Measurements from ENCODE around the gene AUP1.

AUP1 gene

GRCh38 chr2:74513605-74514367 lies 15.7 kb downstream of the AUP1 start:
- no peaks in the 10 kb centered on the region for H3K36me3 ChIP-seq (ENCODE audit: control insufficient read depth, insufficient read depth, low read length)
- H3K4me1 ChIP-seq (ENCODE audit: control insufficient read depth, insufficient read depth, low read length), result peaks cover 15% of the 10 kb centered on the region
- H3K9me3 ChIP-seq (ENCODE audit: control insufficient read depth, low read length), result no peaks in the 10 kb centered on the region
- WGBS, 2 experiments, result 2 to 3% methylated on average over 52 of the region's 52 CpGs
- peaks cover 100% of the 10 kb centered on the region for H3K27me3 ChIP-seq (ENCODE audit: control insufficient read depth, insufficient read depth, low read length, poor library complexity, severe bottlenecking)
- no peak overlapping the region for H3K4me3 ChIP-seq (ENCODE audit: insufficient read depth, low read depth, low read length)
- no peak overlapping the region for H3K27ac ChIP-seq (ENCODE audit: insufficient read depth, low read depth, low read length, poor library complexity, severe bottlenecking)

DNA sequence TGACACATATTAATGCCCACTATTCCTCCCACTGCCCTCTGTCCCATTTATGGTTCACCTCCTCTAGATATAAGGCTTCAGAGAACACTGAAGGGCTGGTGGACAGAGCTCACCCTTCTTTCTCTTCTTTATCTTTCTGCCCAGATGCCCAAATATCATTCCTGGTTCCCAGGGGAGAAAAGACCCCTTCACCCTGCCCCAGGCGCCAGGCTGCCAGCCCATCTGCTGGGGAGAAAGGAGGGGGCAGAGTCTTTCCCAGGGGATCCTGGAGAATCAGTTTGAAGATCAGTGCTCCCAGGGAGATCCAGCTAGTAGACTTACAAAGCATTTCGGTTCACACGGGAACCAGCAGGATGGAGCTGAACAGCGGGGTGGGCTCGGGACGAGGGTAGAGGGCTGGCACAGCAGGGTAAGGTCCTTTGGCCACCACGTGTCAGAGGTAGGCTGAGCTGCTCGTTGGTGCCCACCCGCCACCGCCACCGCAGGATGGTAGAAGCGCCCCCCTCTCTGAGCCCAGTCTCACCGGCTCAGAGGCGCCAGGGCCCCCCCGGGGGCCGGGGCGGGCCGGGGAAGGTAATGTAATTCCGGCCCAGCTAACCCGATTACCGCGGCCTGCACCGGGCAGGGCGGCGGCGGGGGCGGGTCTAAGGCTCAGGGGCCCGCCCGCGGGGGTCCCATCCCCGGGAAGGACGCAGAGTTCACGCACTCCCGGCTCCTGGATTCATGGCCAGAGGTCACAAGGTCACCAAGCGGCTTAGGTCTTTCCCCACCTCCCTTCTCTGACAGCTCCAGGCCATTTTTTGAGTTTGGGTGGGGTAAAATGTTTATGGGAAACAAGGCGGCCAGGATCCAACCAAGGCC lies 16.5 kb downstream of the AUP1 start:
- Histone ChIP-seq H3K36me3 (ENCODE audit: control insufficient read depth, insufficient read depth, low read length) (no peaks in the 10 kb centered on the region), H3K4me3 (ENCODE audit: insufficient read depth, low read depth, low read length) (no peak overlapping the region)
- 2% methylated on average over 36 of the region's 36 CpGs for WGBS, 2 experiments

DNA sequence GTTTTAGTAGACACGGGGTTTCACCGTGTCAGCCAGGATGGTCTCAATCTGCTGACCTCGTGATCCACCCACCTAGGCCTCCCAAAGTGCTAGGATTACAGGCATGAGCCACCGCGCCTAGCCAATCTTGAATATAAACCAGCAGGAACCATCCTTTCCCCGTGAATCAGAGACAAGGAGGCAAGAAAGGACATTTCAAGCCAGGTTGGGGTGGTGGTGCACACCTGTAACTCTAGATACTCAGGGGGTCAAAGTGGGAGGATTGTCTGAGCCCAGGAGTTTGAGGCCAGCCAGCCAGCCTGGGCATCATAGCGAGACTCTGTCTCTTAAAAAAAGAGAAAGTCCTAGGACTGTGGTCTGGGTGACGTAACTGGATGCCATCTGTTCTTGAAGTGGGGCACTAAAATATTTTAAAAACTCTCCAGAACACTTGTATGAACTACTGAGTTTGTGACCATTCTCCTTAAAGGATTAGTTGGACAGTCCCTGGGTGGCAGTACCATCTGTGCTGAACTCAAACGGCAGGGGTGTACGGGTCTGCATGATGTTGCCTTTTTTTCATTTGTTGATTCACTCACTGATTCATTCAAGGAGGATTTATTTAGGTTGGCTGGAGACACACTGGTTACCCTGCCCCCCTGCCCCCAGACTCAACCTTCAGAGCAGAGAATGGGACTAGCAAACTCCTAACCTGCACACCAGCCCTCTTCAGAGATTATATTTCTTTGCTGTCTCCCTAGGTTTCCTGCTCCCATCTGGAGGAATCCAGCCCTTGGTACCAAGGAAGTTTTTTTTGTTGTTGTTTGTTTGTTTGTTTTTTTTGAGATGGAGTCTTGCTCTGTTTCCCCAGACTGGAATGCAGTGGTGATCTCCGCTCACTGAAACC lies 18.2 kb downstream of the AUP1 start:
- Histone ChIP-seq H3K4me3 (ENCODE audit: insufficient read depth, low read depth, low read length) (no peak overlapping the region), H3K27me3 (ENCODE audit: control insufficient read depth, insufficient read depth, low read length, poor library complexity, severe bottlenecking) (peaks cover 88% of the 10 kb centered on the region), H3K9me3 (ENCODE audit: control insufficient read depth, low read length) (no peaks in the 10 kb centered on the region), H3K36me3 (ENCODE audit: control insufficient read depth, insufficient read depth, low read length) (no peaks in the 10 kb centered on the region), H3K27ac (ENCODE audit: insufficient read depth, low read depth, low read length, poor library complexity, severe bottlenecking) (no peak overlapping the region), H3K4me1 (ENCODE audit: control insufficient read depth, insufficient read depth, low read length) (peaks cover 24% of the 10 kb centered on the region)
- WGBS, 2 experiments, result 71 to 74% methylated on average over 11 of the region's 11 CpGs

More for the DNA sequence above, 16.5 kb downstream of the AUP1 start:
- peaks cover 19% of the 10 kb centered on the region for H3K4me1 ChIP-seq (ENCODE audit: control insufficient read depth, insufficient read depth, low read length)
- H3K27me3 ChIP-seq (ENCODE audit: control insufficient read depth, insufficient read depth, low read length, poor library complexity, severe bottlenecking), result peaks cover 100% of the 10 kb centered on the region
- H3K9me3 ChIP-seq (ENCODE audit: control insufficient read depth, low read length), result no peaks in the 10 kb centered on the region
- H3K27ac ChIP-seq (ENCODE audit: insufficient read depth, low read depth, low read length, poor library complexity, severe bottlenecking), result no peak overlapping the region

GRCh38 chr2:74510272-74510671 lies 19.2 kb downstream of the AUP1 start:
- H3K27me3 ChIP-seq (ENCODE audit: control insufficient read depth, insufficient read depth, low read length, poor library complexity, severe bottlenecking), result peaks cover 85% of the 10 kb centered on the region
- H3K27ac ChIP-seq (ENCODE audit: insufficient read depth, low read depth, low read length, poor library complexity, severe bottlenecking), result no peak overlapping the region
- peaks cover 5% of the 10 kb centered on the region for H3K36me3 ChIP-seq (ENCODE audit: control insufficient read depth, insufficient read depth, low read length)
- H3K9me3 ChIP-seq (ENCODE audit: control insufficient read depth, low read length), result no peaks in the 10 kb centered on the region
- H3K4me1 ChIP-seq (ENCODE audit: control insufficient read depth, insufficient read depth, low read length), result peaks cover 24% of the 10 kb centered on the region
- no peak overlapping the region for H3K4me3 ChIP-seq (ENCODE audit: insufficient read depth, low read depth, low read length)
- WGBS, 2 experiments, result 85 to 89% methylated on average over 4 of the region's 4 CpGs

DNA sequence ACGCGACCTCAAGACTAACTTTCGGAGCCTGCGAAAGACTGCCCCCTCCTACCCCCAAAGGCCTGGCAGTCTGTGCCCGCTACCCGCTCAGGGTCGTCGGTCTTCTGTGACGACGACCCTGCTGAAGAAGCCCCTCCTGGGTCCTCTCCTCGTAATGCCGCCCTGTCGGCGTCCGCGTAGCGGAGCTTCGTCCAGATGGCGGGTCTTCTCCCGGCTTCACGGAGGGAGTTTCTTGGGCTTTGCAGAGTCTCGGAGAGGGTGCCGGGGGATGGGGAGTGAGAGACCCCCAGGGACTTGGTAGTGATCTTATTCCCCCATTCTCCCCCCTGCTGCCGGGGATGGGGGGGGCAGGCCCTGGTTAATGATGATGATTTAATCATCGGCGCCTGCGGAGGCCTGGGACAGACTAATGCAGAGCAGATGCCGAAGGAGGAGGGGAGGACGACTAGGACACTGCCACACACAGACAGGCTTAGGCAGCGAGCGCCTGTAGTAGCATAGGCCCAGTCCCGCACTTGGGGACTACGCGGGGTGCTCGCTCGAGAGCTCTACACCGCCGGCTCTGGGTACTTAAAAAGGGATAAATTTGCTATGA lies 21.5 kb downstream of the AUP1 start:
- no peaks in the 10 kb centered on the region for H3K9me3 ChIP-seq (ENCODE audit: control insufficient read depth, low read length)
- no peak overlapping the region for H3K27ac ChIP-seq (ENCODE audit: insufficient read depth, low read depth, low read length, poor library complexity, severe bottlenecking)
- peaks cover 8% of the 10 kb centered on the region for H3K4me1 ChIP-seq (ENCODE audit: control insufficient read depth, insufficient read depth, low read length)
- peaks cover 85% of the 10 kb centered on the region for H3K27me3 ChIP-seq (ENCODE audit: control insufficient read depth, insufficient read depth, low read length, poor library complexity, severe bottlenecking)
- WGBS, 2 experiments, result 5% methylated on average over 36 to 38 of the region's 38 CpGs
- H3K4me3 ChIP-seq (ENCODE audit: insufficient read depth, low read depth, low read length), result peak overlapping the region; percentile 52
- H3K36me3 ChIP-seq (ENCODE audit: control insufficient read depth, insufficient read depth, low read length), result peaks cover 5% of the 10 kb centered on the region

DNA sequence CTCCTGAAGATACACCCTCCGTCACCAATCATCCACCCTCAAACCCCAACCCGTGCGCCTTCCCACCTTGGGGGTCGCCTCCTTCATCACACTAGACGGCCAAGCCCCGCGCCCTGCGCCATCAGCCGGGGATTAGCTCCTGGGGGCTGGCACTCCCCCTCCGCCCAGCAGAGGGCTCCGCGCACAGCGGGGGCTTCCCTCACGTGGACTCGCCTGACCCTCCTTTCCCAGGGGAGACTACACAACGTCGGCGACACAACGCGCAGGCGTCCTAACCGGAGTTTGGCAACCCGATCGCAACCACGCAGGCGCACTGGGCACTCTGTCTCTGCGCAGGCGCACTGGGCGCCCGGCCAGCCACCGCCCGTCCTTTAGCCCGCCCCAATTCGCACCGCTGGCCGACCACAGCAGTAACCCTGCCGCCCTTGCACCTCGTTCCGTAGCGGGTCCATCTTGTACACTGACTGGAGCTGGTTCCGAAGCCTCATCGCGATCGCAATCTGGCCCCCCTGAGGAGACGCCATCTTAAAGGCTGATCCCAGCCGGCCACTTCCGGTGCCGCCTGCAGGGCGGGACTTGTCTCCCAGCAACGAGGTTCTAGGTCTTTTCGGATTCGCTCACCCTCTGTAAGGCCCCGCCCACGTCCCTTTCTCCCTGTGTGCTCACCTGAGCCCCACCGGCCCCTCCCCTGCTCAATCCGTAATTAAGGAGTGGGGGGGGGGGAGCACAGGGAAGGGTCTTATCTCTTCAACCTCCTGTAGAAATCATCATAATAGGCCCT lies 22.2 kb downstream of the AUP1 start, which contains the start of gene PCGF1:
TSS of gene PCGF1 (minus strand) at position 551 of the 781 bp plus-strand sequence. CDS start at position 524, 27 bp downstream.
- Histone ChIP-seq H3K4me1 (ENCODE audit: control insufficient read depth, insufficient read depth, low read length) (peaks cover 15% of the 10 kb centered on the region), H3K4me3 (ENCODE audit: insufficient read depth, low read depth, low read length) (peak within 1 kb of the TSS; percentile 52), H3K27me3 (ENCODE audit: control insufficient read depth, insufficient read depth, low read length, poor library complexity, severe bottlenecking) (peaks cover 85% of the 10 kb centered on the region), H3K27ac (ENCODE audit: insufficient read depth, low read depth, low read length, poor library complexity, severe bottlenecking) (peak within 1 kb of the TSS; percentile 17), H3K9me3 (ENCODE audit: control insufficient read depth, low read length) (no peaks in the 10 kb centered on the region), H3K36me3 (ENCODE audit: control insufficient read depth, insufficient read depth, low read length) (peaks cover 5% of the 10 kb centered on the region)
- WGBS, 2 experiments, result 0% methylated on average over 54 to 56 of the region's 56 CpGs

- H3K4me3 ChIP-seq (ENCODE audit: insufficient read depth, low read depth, low read length), result no peak overlapping the region
- no peaks in the 10 kb centered on the region for H3K9me3 ChIP-seq (ENCODE audit: control insufficient read depth, low read length)
- 89 to 94% methylated on average over 14 of the region's 14 CpGs for whole genome bisulfite sequencing, 2 experiments
- H3K27ac ChIP-seq (ENCODE audit: insufficient read depth, low read depth, low read length, poor library complexity, severe bottlenecking), result no peak overlapping the region
- H3K27me3 ChIP-seq (ENCODE audit: control insufficient read depth, insufficient read depth, low read length, poor library complexity, severe bottlenecking), result peaks cover 85% of the 10 kb centered on the region
- H3K4me1 ChIP-seq (ENCODE audit: control insufficient read depth, insufficient read depth, low read length), result peaks cover 25% of the 10 kb centered on the region
- H3K36me3 ChIP-seq (ENCODE audit: control insufficient read depth, insufficient read depth, low read length), result peaks cover 5% of the 10 kb centered on the region
Observed at GRCh38 chr2:74505448-74506246, 23.9 kb downstream of the AUP1 start.

- H3K27me3 ChIP-seq (ENCODE audit: control insufficient read depth, insufficient read depth, low read length, poor library complexity, severe bottlenecking), result peaks cover 85% of the 10 kb centered on the region
Observed at GRCh38 chr2:74504591-74504990, 24.9 kb downstream of the AUP1 start.

More at GRCh38 chr2:74504591-74504990, 24.9 kb downstream of the AUP1 start:
- 93 to 95% methylated on average over 3 of the region's 3 CpGs for WGBS, 2 experiments
- peaks cover 30% of the 10 kb centered on the region for H3K4me1 ChIP-seq (ENCODE audit: control insufficient read depth, insufficient read depth, low read length)
- no peak overlapping the region for H3K4me3 ChIP-seq (ENCODE audit: insufficient read depth, low read depth, low read length)
- H3K27ac ChIP-seq (ENCODE audit: insufficient read depth, low read depth, low read length, poor library complexity, severe bottlenecking), result no peak overlapping the region
- no peaks in the 10 kb centered on the region for H3K9me3 ChIP-seq (ENCODE audit: control insufficient read depth, low read length)
- peaks cover 5% of the 10 kb centered on the region for H3K36me3 ChIP-seq (ENCODE audit: control insufficient read depth, insufficient read depth, low read length)

Data from ectodermal cell (in vitro differentiated cells).